ENCODE measurements around the gene ESR2.
"Not testable (repeated sequence)": the region's sequence is repeated elsewhere in the genome, so short reads cannot be mapped to it uniquely, and the experiment has no call there.

The ESR2 gene

GRCh38 chr14:64198486-64198885, 95.7 kb downstream of the ESR2 start:
- DNase-seq (ENCODE audit: low read depth in 3 of 3), result no peak

- DNase-seq (ENCODE audit: low read depth in 3 of 3), result no peak
Observed at GRCh38 chr14:64197996-64198395, 96.2 kb downstream of the ESR2 start.

GRCh38 chr14:64196814-64197411, 97.3 kb downstream of the ESR2 start:
- no peak for DNase-seq (ENCODE audit: low read depth in 3 of 3)

GRCh38 chr14:64196056-64196455, 98.1 kb downstream of the ESR2 start:
- no peak for DNase-seq (ENCODE audit: low read depth in 3 of 3)

GRCh38 chr14:64195199-64195598, 99.0 kb downstream of the ESR2 start:
- no peak for DNase-seq (ENCODE audit: low read depth in 3 of 3)

- no peak for DNase-seq (ENCODE audit: low read depth in 3 of 3)
Observed at GRCh38 chr14:64194404-64194803, 99.8 kb downstream of the ESR2 start.

- DNase-seq (ENCODE audit: low read depth in 3 of 3), result no peak
Observed at GRCh38 chr14:64193821-64194220, 100.3 kb downstream of the ESR2 start.

GRCh38 chr14:64191756-64192155, 102.4 kb downstream of the ESR2 start:
- no peak for DNase-seq (ENCODE audit: low read depth in 3 of 3)

- DNase-seq (ENCODE audit: low read depth in 3 of 3), result no peak
Observed at GRCh38 chr14:64190974-64191502, 103.1 kb downstream of the ESR2 start.

- DNase-seq (ENCODE audit: low read depth in 3 of 3), result no peak
Observed at GRCh38 chr14:64187331-64187730, 106.8 kb downstream of the ESR2 start.

GRCh38 chr14:64186231-64187129, 107.7 kb downstream of the ESR2 start:
- no peak for DNase-seq (ENCODE audit: low read depth in 3 of 3)

GRCh38 chr14:64185184-64185583, 109.0 kb downstream of the ESR2 start:
- DNase-seq (ENCODE audit: low read depth in 3 of 3), result no peak

- DNase-seq (ENCODE audit: low read depth in 3 of 3), result no peak
Observed at GRCh38 chr14:64184103-64184729, 110.0 kb downstream of the ESR2 start.

- DNase-seq (ENCODE audit: low read depth in 3 of 3), result not testable (repeated sequence)
Observed at GRCh38 chr14:64182908-64183307, 111.3 kb downstream of the ESR2 start.

- no peak for DNase-seq (ENCODE audit: low read depth in 3 of 3)
Observed at GRCh38 chr14:64178814-64179213, 115.4 kb downstream of the ESR2 start.

GRCh38 chr14:64176330-64176729, 117.8 kb downstream of the ESR2 start:
- DNase-seq (ENCODE audit: low read depth in 3 of 3), result no peak

GRCh38 chr14:64174922-64175782, 119.0 kb downstream of the ESR2 start:
- DNase-seq (ENCODE audit: low read depth in 3 of 3), result no peak

- DNase-seq (ENCODE audit: low read depth in 3 of 3), result no peak
Observed at GRCh38 chr14:64170181-64170580, 124.0 kb downstream of the ESR2 start.

GRCh38 chr14:64159588-64159987, 134.6 kb downstream of the ESR2 start:
- no peak for DNase-seq (ENCODE audit: low read depth in 3 of 3)

GRCh38 chr14:64158608-64159007, 135.6 kb downstream of the ESR2 start:
- no peak for DNase-seq (ENCODE audit: low read depth in 3 of 3)

GRCh38 chr14:64149921-64150320, 144.2 kb downstream of the ESR2 start:
- no peak for DNase-seq (ENCODE audit: low read depth in 3 of 3)
